NCI-H2196 (cell line): ENCODE results near the gene CACNB1.
A peak's percentile ranks its signal among the peaks of the same experiment; 100 is the strongest.

ENCODE experiments used
- DNase-seq: peaks from one replicate; lab custom pipeline; 2025; ENCODE audit not compliant: unreplicated experiment; lab: John Stamatoyannopoulos, UW

CACNB1 gene

DNA sequence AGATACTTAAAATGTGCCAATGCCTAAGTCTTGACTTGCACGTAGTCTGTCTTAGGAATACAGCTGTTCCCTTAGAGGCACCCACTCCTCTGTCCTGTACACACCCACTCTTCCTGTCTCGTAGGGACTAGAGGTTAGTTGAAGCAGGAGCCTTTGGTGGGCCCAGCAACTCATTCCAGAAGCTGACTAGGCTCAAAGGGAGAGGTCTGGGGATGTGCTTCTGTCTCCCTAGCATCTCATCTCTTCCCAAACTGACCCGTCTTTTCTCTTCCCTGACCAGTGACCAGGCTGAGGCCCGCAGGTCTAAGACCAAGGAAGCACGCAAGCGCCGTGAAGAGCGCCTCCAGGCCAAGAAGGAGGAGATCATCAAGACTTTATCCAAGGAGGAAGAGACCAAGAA, 6.8 kb upstream of the CACNB1 start:
- no peak for DNase-seq

DNA sequence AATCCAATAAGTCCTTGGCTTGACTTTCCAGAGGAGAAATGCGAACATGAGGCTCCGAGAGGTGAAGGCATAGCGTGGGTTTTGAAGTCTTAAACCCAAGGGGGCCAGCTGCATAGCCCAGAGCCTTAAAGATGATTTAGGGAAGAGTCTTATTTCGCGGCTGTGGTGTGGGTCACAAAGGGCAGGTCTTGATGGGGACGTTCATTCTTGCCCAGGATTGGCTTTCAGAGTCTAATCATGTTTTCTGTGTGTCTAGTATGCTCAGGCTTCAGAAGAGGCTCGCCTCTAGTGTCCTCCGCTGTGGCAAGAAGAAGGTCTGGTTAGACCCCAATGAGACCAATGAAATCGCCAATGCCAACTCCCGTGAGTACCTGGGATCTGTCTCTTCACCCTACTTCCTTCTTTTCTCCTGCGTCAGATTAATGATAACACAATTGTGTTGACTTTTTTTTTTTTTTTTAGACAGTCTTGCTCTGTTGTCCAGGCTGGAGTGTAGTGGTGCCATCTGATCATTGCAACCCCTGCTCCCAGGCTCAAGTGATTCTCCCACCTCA, 3.6 kb upstream of the CACNB1 start:
- DNase-seq: no peak

DNA sequence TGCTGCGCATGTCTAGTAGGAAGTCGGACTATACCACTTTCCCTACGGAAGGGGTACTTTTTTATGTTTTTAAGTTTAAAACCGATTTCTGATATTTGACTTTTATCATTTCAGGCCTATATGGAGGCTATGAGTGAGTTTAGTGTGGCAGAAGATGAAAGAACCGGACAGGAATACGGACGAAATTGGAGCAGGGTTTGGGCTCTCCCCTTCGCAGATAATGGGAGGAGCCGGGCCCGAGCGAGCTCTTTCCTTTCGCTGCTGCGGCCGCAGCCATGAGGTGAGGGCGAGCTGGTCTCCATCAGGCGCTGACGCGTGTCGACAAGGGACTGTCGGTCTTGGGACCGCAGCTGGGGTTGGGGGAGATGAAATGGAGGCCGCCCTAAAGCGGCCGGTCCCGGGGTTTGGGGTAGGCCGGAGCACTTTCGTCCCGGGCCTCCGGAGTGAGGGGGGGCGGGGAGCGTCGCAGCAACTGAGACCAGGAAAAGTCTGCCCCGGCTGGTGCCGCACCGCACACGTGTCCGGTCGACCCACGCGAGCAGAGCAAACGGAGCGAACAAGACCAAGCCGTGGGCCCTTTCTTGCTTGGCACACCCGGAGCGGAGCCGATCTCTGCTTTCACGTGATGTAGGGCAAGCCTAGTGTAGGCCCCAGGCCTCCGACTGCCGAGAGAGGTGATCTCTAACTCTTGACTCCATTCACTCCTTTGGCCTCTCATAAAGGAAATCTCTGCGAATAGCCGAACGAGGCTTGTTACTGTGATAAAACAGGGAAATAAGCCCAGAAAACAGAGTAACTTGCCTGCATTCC, 2.8 kb upstream of the CACNB1 start, which contains the start of gene RPL19:
Gene RPL19, plus strand, starts transcription at position 214 of the 810 bp plus-strand sequence. Its CDS starts 62 bp downstream, at position 276.
- peak; percentile 71 for DNase-seq

DNA sequence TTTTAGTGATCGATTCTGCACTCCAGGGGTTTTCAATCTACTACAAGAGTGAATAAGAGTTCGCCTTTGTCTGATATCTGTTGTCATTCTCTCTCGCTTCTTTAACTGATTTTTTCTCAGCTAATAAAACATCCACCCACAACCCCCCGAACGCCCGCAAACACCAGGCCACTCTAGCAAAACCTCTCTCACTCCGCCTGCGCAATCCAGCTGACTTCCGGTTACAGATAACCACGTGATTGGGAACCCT, 2.3 kb upstream of the CACNB1 start:
- DNase-seq: peak; percentile 75

DNA sequence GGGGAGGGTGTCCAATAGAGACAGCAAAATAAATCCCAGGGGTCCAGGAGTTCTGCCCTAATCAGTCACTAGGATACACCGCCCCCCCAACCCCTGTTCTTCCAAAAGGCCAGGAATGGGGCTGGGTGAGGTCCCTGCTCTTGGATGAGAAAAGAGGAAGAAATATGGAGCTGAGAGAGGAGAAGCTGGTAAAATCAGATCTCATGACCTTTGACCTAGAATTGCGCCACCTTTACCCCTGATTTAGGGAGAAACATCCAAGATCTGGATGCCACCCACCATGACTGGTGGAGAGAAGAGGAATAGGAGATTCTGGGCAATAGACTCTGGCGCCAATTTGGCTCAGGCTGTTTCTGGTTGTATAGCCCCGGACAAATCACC, 707 bp upstream of the CACNB1 start:
- no peak for DNase-seq

DNA sequence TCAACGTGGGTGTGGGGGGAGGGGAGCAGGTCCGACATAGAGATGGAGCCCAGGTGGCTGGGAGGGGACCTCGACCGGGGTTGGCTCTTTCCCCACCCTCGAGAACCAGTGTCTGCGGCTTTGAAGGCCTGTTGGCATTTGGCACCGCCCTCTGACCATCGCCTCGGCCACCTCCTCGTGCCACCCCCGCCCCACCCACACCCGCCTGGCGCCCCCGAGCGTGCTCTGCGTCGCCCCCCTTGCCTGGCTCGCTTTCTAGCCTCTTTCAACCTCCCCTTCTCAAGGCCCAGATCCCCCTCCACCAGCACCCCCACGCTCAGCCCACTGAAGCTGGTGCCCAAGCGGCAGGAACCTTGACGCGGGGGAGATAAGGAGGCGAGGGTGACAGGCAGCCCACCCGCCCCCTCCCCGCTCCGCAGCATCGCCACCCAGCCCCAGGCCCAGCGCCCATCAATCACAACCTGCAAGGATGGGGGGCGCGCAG, 619 bp downstream of the CACNB1 start:
- peak; percentile 21 for DNase-seq

DNA sequence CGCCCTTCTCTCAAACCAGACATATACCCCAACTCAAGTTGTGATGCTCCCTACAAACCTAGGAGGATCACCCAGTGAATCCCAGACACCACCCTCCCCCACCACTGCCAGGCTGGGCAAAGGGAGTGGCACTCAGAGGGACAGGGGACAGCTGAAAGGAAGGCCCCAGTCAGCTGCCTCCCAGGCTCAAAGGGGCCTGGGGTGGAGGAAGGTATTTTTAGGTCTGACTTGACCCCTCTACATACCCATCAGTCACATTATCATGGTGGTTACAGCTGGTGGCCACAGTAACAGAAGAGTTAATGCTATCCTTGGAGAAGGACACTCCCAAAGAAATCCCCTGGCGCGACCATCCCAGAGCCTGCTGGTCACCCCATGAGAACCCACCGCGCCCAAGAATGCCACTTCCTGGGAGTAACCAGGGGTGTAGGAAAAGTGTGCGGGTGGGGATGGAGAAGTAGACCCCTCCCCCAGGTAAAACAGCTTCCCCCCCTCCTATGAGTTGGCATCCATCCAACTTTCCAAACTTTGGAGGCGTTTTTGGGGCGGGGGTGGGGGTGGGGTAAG, 1.1 kb downstream of the CACNB1 start:
- no peak for DNase-seq

DNA sequence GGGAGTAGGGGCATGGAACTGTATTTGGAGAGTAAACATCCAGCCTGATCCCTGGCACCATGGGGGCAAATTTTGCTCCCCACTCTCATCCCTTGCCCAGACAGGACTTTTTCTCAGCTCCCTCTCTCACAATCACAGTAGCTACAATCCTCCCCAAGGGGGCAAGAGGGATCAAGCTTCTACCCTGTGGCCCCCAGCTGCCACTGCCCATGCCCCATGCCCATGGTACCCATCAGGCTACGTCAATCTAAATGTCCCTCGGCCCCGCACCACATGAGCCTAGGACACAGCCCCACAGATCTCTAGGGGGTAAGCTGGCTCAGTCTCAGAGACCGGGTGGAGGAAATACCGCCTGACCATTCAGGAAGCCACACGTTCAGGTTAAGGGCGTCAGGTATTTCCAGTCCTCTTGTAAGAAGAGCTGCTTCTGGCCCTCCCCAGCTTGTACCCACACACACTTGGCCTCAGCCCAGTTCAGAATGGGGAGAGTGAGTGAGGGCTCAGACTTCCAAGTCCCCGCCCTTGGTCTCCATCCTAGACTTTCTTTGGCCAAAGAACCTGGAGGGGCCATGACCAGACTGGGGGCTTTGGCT, 1.8 kb downstream of the CACNB1 start:
- no peak for DNase-seq

DNA sequence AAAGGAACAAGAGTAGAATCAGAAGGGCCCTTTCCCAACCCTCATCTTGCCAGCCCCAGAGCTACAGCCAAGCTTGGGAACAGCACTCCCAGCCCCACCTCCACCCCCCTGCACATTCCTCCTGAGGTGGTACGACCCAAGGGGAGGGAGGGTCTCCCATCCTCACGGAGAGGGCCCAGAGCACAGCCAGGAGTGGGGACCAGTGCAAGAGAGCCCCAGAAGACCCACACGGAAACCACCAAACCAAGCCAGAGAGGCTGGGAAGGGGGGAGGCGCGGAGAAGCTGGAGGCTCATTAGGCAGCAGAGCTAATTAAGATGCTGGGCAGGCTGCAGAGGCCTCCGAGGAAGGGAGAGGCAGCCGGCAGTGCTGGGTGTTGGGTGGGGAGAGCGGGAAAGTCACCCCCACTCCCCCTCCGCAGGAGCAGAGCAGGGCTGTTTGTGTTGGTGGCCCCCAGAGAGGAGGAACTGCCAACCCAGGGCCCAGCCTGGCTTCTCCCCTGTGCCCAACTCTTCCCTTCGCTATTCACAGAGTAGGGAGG, 2.4 kb downstream of the CACNB1 start:
- DNase-seq: no peak

DNA sequence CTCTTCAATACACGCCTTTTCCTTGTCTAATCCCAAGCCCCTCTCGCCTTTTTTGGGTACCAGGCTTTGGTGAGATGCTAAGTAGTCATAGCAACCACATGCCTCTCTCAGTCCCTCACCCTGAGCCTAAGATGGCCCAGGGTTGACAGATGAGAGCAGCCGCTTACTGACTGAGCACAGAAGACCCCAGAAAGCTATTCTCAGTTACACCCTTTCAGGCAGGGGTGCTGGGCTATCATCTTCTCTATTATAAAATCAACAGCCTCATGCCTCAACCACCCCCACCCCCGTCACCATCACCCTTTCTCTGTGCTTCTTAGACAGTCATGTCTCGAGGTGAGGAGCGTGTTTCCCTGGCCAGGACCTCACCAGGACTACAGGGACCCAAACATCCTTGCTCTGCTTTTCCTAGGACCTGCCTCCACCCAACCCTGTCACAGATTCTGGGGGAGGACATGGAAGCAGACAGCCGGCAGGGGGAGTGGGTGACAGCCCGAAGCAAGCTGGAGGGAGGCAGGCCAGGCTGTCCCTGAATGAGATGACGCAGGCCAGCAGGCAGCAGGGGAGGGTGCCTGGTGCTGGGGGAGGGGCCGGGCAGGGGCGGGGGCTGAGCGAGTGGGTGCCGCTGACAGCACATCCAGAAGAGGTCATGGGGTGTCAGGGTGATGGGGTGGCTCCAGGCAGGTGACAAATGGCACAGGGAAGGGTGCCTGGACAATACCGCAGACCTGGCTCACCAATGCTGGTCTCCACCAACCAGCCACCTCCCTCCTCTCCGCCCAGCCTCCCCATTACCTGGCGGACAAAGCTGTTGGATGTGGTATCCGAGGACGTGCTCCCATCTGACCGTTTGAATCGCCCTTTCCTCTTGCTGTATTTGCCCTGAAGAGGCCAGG, 3.1 kb downstream of the CACNB1 start:
- DNase-seq: no peak

DNA sequence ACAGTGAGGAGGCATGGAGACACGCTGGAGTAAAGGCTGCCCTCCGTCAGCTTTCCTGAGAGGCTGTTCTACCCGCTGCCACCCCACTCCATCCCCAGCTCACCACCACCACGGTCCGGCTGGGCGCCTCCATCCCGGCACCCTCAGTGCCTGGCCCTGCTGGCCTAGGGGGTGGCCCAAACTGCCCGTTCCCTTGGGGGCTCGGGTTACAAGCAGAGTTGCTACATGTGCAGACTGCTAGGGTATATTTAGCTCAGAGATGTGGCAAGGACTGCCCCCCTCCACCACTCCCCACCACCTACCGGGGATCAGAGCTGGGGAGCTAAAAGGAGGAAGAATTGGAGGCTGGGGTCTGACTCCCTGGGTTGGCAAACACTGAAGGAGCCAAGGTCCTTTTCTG, 4.1 kb downstream of the CACNB1 start:
- DNase-seq: no peak

DNA sequence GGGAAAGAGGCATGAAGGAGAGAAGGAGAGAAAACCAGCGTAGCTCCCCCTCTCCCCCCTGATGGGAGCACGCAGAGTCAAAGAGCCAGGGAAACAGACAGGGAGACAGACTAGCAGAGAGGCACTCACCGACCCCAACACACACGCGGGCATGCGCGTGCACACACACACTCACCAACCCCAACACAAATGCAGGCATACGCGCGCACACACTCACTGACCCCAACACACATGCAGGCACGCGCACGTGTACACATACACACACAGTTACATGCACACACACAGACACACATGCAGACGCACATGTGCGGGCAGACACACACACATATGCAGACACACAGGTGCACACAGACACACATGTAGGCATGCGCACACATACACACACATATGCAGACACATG, 4.6 kb downstream of the CACNB1 start:
- no peak for DNase-seq

DNA sequence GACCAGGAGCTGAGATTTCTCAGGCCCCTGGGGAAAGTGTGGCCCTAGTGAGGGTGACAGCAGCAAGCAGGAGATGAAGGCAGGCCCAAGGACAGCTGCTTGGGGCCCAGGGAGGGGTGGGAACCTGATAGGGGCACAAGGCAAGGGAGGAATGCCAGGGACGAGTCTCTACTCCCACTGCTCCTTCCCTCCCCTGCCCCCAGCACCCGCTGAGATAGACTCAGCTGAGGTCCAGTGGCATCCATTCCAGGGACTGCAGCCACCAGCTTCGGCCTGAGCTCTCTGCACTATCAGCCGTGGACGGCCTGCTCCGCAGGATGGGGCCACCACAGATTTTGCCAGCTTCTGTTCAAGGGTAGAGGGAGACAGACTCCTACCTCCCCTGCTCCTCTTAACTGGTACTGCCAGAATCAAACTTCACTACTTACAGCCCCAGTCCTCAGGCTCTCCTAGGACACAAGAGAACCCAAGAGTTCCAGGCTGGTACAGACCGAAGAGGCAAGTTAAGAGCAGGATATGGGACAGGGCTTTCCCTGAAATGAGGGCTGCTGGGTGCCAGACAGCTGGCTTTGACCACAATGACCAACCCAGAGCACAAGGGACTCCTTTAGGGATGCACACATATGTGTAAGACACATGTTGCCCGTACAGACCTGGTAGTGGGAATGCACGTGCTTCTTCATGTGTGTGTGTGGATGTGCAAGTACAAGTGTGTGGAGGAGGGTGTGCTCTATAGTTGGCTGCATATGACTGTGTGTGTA, 5.5 kb downstream of the CACNB1 start:
- no peak for DNase-seq

DNA sequence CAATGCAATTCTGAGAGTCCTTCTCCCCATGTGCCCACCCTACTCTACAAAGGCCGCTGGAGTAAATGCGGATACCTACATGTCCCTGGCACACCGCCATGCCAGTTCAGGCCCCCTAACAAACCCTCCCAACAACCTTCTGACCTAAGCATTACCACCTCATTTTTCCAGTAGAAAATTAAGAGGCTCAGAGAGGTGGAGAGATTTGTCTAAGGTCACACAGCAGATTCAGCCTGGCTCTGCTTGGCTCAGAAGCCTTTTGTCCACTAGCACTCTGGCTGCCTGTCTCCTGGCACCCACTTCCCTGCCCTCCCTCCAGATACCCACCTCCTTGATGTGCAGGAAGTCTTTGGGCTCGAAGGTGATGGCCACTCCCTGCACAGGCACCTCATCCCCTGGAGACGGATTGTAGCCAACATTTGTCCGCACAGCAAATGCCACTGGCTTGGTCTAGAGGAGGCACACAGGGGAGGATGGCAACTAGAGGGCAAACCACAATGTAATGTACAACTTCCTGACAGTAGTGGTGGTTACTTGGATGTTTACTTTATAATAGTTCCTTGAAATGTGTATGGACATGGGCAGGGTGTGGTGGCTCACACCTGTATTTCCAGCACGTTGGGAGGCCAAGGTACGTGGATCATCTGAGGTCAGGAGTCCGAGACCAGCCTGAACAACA, 10.2 kb downstream of the CACNB1 start:
- DNase-seq: no peak

DNA sequence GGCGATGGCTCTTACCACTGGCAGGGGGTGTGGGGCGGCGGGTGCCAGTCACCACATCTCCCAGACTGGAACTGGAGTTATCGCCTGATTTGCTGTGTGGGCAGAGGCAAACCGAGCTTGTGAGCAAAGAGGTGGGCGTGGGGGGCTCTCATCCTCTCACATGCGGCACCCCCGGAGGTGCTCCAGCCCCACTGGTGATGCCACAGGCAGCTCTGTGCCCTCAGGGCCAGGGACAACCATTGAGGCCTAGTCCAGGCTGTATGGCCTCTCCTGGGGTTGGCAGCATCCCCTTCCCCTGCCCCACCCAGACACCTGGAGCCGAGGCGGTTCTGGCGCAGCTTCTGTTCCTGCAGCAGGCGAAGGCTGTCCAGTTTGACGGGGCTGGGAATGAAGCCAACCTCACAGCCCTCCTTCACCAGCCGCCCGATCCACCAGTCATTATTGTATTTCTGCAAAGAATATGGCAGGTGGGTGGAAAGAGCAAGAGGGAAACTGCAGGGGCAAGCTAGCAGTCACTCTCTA, 10.9 kb downstream of the CACNB1 start:
- peak; percentile 25 for DNase-seq

DNA sequence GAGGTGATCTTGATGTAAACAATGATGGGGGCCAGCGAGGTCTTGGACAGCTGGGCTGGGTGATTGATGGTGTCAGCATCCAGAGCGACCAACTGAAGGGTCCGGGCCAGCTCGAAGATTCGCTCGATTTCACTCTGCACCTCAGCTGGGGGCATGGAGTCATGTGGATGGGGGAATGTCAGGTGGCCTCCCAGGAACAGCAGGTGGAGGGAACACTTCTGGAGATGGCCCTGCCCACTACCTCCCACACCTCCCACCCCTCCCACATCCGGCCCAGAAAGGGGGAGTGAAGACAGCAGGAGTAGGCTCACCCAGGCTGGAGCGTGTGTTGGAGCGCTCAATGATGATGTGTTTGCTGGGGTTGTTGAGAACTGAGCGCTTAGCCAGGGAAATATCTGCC, 13.7 kb downstream of the CACNB1 start:
- no peak for DNase-seq

DNA sequence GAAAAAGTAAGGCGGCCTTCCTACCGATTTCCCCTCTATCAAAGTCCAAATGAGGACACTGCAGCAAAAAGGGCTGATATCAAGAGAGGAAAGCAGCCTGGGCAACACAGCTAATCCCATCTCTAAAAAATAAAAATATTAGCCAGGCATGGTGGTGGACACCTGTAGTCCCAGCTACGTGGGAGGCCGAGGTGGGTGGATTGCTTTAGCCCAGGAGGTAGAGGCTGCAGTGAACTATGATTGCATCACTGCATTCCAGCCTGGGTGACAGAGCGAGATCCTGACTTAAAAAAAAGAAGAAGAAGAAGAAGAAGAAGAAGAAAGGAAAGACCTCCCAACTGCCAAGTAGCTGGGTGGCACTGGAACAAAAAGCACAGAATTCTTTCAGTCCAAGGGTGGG, 14.4 kb downstream of the CACNB1 start:
- DNase-seq: no peak

DNA sequence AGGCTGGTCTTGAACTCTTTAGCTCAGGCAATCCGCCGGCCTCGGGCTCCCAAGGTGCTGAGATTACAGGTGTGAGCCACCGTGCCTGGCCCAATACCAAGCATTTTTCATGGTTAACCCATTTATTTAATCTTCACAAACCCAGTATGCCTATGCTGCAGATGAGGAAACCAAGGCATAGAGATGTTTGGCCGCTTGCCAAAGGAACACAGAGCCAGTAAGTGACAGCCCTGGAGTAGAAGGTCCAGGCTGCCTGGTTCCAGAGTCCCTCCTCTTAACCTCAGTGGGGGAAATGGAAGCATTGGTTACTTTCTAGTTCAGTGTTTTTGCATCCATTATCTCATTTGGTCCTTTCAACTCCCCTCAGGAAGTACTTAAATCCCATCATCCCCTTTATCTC, 16.2 kb downstream of the CACNB1 start:
- no peak for DNase-seq

DNA sequence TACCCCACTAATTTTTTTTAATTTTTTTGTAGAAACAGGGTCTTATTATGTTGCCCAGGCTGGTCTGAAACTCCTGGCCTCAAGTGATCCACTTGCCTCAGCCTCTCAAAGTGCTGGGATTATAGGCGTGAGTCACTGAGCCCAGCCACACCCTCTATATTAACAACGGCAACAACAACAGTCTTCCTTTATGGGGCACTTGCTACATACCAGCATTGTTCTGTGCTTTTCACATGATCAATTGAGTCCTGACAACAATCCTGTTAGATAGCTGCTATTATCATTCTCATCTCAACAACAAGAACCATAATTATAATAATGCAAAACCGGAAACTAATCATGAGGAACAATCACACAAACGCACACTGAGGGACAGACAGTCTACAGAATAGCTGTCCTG, 18.9 kb downstream of the CACNB1 start:
- DNase-seq: no peak
